ENCODE measurements around the gene DCAF7.

The DCAF7 gene

DNA sequence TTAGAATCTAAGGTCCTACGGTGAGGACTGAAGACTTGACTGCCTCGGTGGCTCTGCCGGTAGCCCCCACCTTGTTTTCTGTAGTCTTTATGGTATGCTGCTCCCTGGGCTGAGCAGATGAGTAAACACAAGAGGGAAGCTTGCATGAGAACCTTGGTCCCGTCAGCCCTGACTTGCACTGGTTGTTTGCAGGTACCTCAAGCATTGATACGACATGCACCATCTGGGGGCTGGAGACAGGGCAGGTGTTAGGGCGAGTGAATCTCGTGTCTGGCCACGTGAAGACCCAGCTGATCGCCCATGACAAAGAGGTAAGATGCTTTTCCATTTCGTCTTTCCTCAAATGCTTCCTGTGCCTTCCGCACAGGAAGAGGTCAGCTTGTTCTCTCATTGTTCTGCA is 29.4 kb downstream of the DCAF7 start:
- Histone ChIP-seq H3K27me3 (ENCODE audit: control insufficient read depth, insufficient read depth, low read length) (no peaks in the 10 kb centered on the region), H3K4me1 (ENCODE audit: control insufficient read depth, insufficient read depth, low read length) (peaks cover 4% of the 10 kb centered on the region), H3K9ac (ENCODE audit: low read depth, low read length) (no peak overlapping the region), H3K9me3 (ENCODE audit: control insufficient read depth, insufficient read depth, low read length) (no peaks in the 10 kb centered on the region), H3K36me3 (ENCODE audit: control insufficient read depth, insufficient read depth, low read length) (peaks cover 23% of the 10 kb centered on the region), H3K4me3 (ENCODE audit: low read depth, low read length) (no peak overlapping the region)

DNA sequence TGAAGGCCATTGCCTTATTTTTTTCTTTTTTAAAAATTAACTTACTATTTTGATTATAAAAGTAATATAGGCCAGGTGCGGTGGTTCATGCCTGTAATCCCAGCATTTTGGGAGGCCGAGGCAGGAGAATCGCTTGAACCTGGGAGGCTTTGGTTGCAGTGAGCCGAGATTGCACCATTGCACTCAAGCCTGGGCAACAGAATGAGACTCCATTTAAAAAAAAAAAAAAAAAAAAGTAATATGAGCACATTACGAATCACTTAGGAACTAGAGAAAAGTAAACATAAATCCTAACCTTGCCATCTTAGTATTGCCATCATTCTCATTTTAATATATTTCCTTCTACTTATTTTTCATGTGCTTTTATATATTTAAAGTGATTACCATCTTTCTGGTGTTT is 37.5 kb downstream of the DCAF7 start:
- Histone ChIP-seq H3K4me3 (ENCODE audit: low read depth, low read length) (no peak overlapping the region), H3K9ac (ENCODE audit: low read depth, low read length) (no peak overlapping the region), H3K4me1 (ENCODE audit: control insufficient read depth, insufficient read depth, low read length) (no peaks in the 10 kb centered on the region), H3K36me3 (ENCODE audit: control insufficient read depth, insufficient read depth, low read length) (peaks cover 38% of the 10 kb centered on the region), H3K27me3 (ENCODE audit: control insufficient read depth, insufficient read depth, low read length) (no peaks in the 10 kb centered on the region), H3K9me3 (ENCODE audit: control insufficient read depth, insufficient read depth, low read length) (no peaks in the 10 kb centered on the region)

DNA sequence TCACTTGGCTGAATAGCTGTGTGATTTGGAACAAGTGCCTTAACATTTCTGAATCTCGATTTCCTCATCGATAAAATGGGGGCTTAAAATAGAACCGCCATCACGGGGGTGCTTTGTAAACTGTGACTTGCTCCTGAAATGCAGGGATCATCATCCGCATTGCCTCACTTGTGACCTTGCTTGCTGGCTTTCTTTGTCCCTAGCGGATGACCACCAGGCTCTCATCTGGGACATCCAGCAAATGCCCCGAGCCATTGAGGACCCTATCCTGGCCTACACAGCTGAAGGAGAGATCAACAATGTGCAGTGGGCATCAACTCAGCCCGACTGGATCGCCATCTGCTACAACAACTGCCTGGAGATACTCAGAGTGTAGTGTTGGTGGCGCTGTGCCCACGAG is 38.5 kb downstream of the DCAF7 start:
- no peaks in the 10 kb centered on the region for H3K27me3 ChIP-seq (ENCODE audit: control insufficient read depth, insufficient read depth, low read length)
- no peak overlapping the region for H3K4me3 ChIP-seq (ENCODE audit: low read depth, low read length)
- no peaks in the 10 kb centered on the region for H3K9me3 ChIP-seq (ENCODE audit: control insufficient read depth, insufficient read depth, low read length)
- H3K4me1 ChIP-seq (ENCODE audit: control insufficient read depth, insufficient read depth, low read length) = no peaks in the 10 kb centered on the region
- no peak overlapping the region for H3K9ac ChIP-seq (ENCODE audit: low read depth, low read length)
- H3K36me3 ChIP-seq (ENCODE audit: control insufficient read depth, insufficient read depth, low read length) = peaks cover 28% of the 10 kb centered on the region

DNA sequence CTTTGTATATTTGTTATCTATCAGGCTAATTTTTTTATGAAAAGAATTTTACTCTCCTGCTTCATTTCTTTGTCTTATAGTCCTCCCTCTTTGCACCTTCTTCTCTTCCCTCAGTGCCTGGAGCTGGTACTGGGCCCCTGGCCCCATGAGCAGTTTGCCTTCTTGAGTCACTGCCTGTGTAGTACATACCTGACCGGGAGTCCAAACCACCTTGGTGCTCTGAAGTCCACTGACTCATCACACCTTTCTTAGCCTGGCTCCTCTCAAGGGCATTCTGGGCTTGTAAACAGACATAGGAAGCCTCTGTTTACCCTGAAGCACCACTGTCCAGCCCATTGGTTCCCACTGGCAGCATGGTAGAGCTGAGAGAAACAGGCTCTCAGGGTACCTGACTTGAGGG is 39.4 kb downstream of the DCAF7 start:
- Histone ChIP-seq H3K4me3 (ENCODE audit: low read depth, low read length) (no peak overlapping the region), H3K9me3 (ENCODE audit: control insufficient read depth, insufficient read depth, low read length) (no peaks in the 10 kb centered on the region), H3K27me3 (ENCODE audit: control insufficient read depth, insufficient read depth, low read length) (no peaks in the 10 kb centered on the region), H3K4me1 (ENCODE audit: control insufficient read depth, insufficient read depth, low read length) (no peaks in the 10 kb centered on the region), H3K36me3 (ENCODE audit: control insufficient read depth, insufficient read depth, low read length) (peaks cover 27% of the 10 kb centered on the region), H3K9ac (ENCODE audit: low read depth, low read length) (no peak overlapping the region)

DNA sequence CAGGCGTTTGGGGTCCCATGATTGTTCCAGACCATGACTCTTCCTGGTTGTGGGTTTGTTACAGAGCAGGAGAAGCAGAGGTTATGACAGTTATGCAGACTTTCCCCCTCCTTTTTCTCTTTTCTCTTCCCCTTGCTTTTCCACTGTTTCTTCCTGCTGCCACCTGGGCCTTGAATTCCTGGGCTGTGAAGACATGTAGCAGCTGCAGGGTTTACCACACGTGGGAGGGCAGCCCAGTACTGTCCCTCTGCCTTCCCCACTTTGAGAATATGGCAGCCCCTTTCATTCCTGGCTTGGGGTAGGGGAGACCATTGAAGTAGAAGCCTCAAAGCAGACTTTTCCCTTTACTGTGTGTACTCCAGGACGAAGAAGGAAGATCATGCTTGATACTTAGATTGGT is 42.5 kb downstream of the DCAF7 start:
- no peak overlapping the region for H3K9ac ChIP-seq (ENCODE audit: low read depth, low read length)
- peaks cover 24% of the 10 kb centered on the region for H3K36me3 ChIP-seq (ENCODE audit: control insufficient read depth, insufficient read depth, low read length)
- no peaks in the 10 kb centered on the region for H3K9me3 ChIP-seq (ENCODE audit: control insufficient read depth, insufficient read depth, low read length)
- H3K4me1 ChIP-seq (ENCODE audit: control insufficient read depth, insufficient read depth, low read length) = no peaks in the 10 kb centered on the region
- no peaks in the 10 kb centered on the region for H3K27me3 ChIP-seq (ENCODE audit: control insufficient read depth, insufficient read depth, low read length)
- H3K4me3 ChIP-seq (ENCODE audit: low read depth, low read length) = no peak overlapping the region

DNA sequence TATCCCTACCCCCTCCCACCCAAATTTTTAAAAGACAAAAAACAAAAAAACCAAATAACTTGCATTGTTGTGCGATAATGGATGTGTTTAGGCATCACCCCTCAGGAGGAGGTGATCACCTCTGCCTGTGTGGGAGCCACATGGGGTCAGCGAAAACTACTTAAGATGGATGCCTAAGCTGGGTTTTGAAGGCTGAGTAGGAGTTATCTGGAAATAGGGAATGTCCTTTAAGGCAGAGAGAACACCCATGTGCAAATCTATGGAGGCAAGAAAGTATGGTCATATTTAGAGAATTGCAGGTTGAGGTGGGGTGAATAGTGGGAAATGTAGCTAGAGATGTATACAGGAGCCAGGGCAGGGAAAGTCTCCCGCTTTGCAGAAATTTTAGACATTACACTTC is 44.9 kb downstream of the DCAF7 start:
- Histone ChIP-seq H3K36me3 (ENCODE audit: control insufficient read depth, insufficient read depth, low read length) (peaks cover 11% of the 10 kb centered on the region), H3K4me1 (ENCODE audit: control insufficient read depth, insufficient read depth, low read length) (no peaks in the 10 kb centered on the region), H3K27me3 (ENCODE audit: control insufficient read depth, insufficient read depth, low read length) (no peaks in the 10 kb centered on the region), H3K9ac (ENCODE audit: low read depth, low read length) (no peak overlapping the region), H3K9me3 (ENCODE audit: control insufficient read depth, insufficient read depth, low read length) (no peaks in the 10 kb centered on the region), H3K4me3 (ENCODE audit: low read depth, low read length) (no peak overlapping the region)

DNA sequence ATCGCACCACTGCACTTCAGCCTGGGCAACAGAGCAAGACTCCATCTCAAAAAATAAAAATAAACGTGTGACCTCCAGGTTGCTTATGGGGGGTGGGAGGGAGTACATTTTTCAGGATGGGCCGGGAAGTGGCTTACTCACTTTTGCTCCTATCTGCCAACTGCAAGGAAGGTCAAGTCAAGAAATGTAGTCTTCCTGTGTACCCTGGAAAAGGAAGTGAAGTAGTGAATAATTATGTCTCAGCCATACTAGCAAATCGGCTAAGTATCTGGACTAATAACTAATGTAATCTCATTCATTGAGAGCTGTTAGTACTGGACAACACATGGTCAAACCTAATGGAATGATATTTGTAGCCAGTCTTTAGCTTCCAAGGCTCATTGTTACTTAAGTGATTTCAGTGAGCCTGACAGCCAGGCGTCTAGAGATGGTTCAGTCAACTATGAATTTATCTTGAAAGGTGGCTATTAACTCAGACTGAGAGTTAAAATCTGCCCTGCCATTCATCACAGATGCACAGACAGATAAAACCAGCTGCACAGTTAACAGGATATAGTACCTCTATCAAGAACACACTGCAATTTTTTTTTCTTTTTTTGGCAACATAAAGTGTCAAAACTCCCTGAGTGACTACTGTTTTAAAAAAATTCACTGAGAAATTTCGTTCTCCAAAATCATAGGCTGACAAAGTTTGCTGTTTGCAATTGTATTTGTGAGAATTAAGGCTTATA is 46.7 kb downstream of the DCAF7 start:
- Histone ChIP-seq H3K9me3 (ENCODE audit: control insufficient read depth, insufficient read depth, low read length) (no peaks in the 10 kb centered on the region), H3K36me3 (ENCODE audit: control insufficient read depth, insufficient read depth, low read length) (no peaks in the 10 kb centered on the region), H3K9ac (ENCODE audit: low read depth, low read length) (no peak overlapping the region), H3K27me3 (ENCODE audit: control insufficient read depth, insufficient read depth, low read length) (no peaks in the 10 kb centered on the region), H3K4me1 (ENCODE audit: control insufficient read depth, insufficient read depth, low read length) (no peaks in the 10 kb centered on the region), H3K4me3 (ENCODE audit: low read depth, low read length) (no peak overlapping the region)

DNA sequence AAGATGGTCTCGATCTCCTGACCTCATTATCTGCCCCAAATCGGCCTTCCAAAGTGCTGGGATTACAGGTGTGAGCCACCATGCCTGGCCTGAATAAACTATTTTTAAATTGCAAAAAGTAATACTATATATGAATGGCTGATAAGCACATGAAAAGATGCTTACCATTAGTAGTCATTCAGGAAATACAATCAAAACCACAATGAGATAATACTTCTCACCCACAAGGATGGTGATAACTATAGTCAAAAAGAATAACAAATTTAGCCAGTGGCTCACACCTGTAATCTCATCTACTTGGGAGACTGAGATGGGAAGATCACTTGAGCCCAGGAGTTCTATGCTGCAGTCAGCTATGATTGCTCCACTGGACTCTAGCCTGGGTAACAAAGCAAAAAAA is 48.0 kb downstream of the DCAF7 start:
- Histone ChIP-seq H3K27me3 (ENCODE audit: control insufficient read depth, insufficient read depth, low read length) (no peaks in the 10 kb centered on the region), H3K4me3 (ENCODE audit: low read depth, low read length) (no peak overlapping the region), H3K9me3 (ENCODE audit: control insufficient read depth, insufficient read depth, low read length) (no peaks in the 10 kb centered on the region), H3K4me1 (ENCODE audit: control insufficient read depth, insufficient read depth, low read length) (no peaks in the 10 kb centered on the region), H3K9ac (ENCODE audit: low read depth, low read length) (no peak overlapping the region), H3K36me3 (ENCODE audit: control insufficient read depth, insufficient read depth, low read length) (no peaks in the 10 kb centered on the region)

DNA sequence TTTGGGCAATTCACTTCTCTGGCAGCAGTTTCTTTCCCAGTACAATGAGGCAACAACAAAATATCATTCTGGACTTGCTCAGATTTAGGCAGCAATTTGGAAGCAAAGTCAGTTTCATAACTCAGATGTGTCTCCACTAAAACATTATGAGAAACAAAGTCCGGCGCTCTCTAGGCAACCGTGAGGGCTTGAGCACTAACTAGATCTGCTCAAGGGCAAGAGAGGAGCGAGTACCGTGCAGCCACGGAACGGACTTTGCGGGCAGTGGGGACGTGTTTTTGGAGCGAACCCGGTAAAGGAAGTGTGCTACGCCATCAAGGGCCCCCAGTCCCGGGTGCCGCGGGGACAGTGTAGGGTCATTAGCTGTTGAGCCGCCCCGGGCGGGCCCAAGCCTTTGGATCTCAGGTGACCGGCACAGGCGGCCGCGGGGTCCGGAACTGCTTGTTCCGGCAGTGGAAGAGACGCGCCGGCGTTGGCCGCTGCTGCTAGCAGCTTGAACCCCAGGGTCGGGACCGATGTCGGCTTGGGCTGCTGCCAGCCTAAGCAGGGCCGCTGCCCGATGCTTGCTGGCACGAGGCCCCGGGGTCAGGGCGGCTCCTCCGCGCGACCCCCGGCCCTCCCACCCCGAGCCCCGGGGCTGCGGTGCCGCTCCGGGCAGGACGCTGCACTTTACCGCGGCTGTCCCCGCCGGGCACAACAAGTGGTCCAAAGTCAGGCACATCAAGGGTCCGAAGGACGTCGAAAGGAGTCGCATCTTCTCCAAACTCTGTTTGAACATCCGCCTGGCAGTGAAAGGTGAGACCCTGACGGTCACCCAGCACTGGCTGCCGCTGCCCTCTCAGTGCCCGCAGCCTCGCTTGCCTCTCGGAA is 50.5 kb downstream of the DCAF7 start, which contains the start of gene TACO1:
TSS of gene TACO1 (plus strand) at position 327 of the 870 bp plus-strand sequence. CDS start at position 516, 189 bp downstream.
- H3K4me3 ChIP-seq (ENCODE audit: low read depth, low read length) = peak within 1 kb of the TSS; percentile 82
- H3K36me3 ChIP-seq (ENCODE audit: control insufficient read depth, insufficient read depth, low read length) = peaks cover 3% of the 10 kb centered on the region
- H3K27me3 ChIP-seq (ENCODE audit: control insufficient read depth, insufficient read depth, low read length) = no peaks in the 10 kb centered on the region
- H3K4me1 ChIP-seq (ENCODE audit: control insufficient read depth, insufficient read depth, low read length) = no peaks in the 10 kb centered on the region
- no peaks in the 10 kb centered on the region for H3K9me3 ChIP-seq (ENCODE audit: control insufficient read depth, insufficient read depth, low read length)
- H3K9ac ChIP-seq (ENCODE audit: low read depth, low read length) = peak within 1 kb of the TSS; percentile 74

DNA sequence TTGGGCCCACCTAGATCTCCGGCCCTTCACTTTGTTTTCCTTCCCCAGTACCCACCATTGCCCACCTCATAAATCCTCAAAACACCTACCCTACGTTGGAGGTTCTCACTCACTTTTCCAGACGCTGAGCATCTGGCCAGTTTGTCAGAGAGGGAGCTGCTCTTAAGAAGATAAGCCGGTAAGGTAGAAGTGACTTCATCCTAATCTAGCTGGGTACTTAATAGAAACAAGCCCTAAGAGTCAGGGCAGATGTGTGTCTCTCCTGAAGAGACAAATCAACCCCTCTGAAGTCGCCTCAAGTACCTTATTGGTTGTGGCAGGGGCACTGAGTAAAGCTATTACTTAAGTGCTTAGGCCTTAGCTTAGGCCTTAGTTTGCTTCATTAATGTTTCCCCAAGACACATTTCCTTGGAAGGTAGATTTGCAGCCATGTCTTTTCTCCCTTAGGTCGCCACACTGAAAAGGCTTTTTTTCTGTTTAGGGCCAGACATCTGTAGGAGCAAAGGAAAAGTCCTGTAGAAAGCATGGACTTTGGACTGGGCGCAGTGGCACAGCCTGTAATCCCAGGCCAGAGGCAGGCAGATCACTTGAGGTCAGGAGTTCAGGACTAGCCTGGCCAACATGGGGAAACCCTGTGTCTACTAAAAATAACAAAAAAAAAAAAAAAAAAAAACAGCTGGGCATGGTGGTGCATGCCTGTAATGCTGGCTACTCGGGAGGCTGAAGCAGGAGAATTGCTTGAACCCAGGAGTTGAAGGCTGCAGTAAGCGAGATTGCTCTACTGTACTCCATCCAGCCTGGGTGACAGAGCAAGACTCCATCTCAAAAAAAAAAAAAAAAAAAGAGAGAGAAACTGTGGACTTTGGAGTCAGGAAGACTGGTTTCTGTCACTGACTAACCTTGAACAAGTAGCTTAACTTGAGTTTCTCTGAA is 51.4 kb downstream of the DCAF7 start:
- Histone ChIP-seq H3K4me1 (ENCODE audit: control insufficient read depth, insufficient read depth, low read length) (no peaks in the 10 kb centered on the region), H3K36me3 (ENCODE audit: control insufficient read depth, insufficient read depth, low read length) (peaks cover 3% of the 10 kb centered on the region), H3K4me3 (ENCODE audit: low read depth, low read length) (peak overlapping the region; percentile 82), H3K27me3 (ENCODE audit: control insufficient read depth, insufficient read depth, low read length) (no peaks in the 10 kb centered on the region), H3K9ac (ENCODE audit: low read depth, low read length) (peak overlapping the region; percentile 74), H3K9me3 (ENCODE audit: control insufficient read depth, insufficient read depth, low read length) (no peaks in the 10 kb centered on the region)

DNA sequence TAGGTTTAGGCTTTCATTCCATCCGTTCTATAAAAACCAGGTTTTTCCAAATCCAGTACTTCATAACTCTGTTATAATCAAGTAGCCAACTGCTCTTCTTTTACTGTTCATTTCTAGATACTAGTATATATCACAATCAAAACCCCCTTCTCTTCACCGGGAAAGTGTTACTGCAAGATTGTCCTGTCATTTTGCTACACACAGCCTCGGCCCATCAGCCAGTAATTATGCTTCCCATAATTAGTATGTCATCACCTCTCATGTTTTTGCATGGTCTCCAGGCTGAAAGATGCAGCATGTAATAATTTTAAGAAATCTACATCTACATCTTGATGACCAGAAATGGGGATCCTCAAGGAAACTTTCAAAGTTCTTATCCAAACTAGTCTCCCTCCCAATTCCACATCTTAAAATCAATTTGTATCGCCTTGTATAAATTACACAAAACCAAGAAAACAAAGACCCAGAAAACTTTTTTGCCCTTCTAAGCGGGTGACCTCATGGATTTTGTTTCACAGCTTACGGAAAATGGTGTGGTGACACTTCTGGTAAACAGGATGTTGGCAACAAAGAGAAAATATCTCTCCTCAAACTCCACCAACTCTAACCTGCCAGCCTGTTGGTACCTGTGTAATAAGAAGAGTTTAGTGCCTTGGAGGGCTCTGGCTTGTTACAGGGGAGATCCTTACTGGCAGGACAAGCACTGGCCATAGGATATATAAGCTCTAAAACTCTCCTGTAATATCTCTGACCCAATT is 59.7 kb downstream of the DCAF7 start:
- Histone ChIP-seq H3K27me3 (ENCODE audit: control insufficient read depth, insufficient read depth, low read length) (no peaks in the 10 kb centered on the region), H3K4me1 (ENCODE audit: control insufficient read depth, insufficient read depth, low read length) (no peaks in the 10 kb centered on the region), H3K4me3 (ENCODE audit: low read depth, low read length) (no peak overlapping the region), H3K9ac (ENCODE audit: low read depth, low read length) (no peak overlapping the region), H3K9me3 (ENCODE audit: control insufficient read depth, insufficient read depth, low read length) (no peaks in the 10 kb centered on the region), H3K36me3 (ENCODE audit: control insufficient read depth, insufficient read depth, low read length) (peaks cover 5% of the 10 kb centered on the region)

All from iPS-15b (cell line).